IMR-90 (cell line): ENCODE data around the gene C11orf97. TPM values are rescaled to one million over a fixed set of nuclear protein-coding genes. Genes with fewer than 3 reads are reported as not detected.
A peak's percentile ranks its signal among the peaks of the same experiment; 100 is the strongest.

Source experiments
- ATAC-seq: fragments of 200-7000 bp; cut with Tn5 transposase; 2 replicates; pipeline ENCODE4 v1.9.1; 2020; ENCODE audit warnings: low read depth, mild to moderate bottlenecking, moderate library complexity
- BruUV-seq: library from RNA; stranded (reverse); fragments of 400-500 nt; replicated peaks from 2 replicates; lab custom pipeline; 2021; lab: Mats Ljungman, UMichigan
- CTCF ChIA-PET: fragments of 300-600 bp; formaldehyde crosslinking; extraction: SDS; loops from one replicate; lab custom pipeline; 2021; ENCODE audit warnings: antibody characterized with exemption; lab: Yijun Ruan, JAX
- POLR2A ChIA-PET: fragments of 300-600 bp; sonication (Branson Sonifier 250); formaldehyde crosslinking; loops from one replicate; lab custom pipeline; 2022; ENCODE audit warnings: antibody characterized with exemption; ENCODE audit not compliant: unreplicated experiment; lab: Charles Lee
- DNase-seq: peaks from one replicate; pipeline ENCODE4 v3.0.0; 2013
- H2AFZ ChIP-seq: replicated peaks from 2 replicates; pipeline ENCODE3; 2013; ENCODE audit warnings: low read length, mild to moderate bottlenecking; ENCODE audit not compliant: poor library complexity
- H2AK5ac ChIP-seq: 2 replicates; pipeline ENCODE4 v1.6.1; 2013; ENCODE audit warnings: low read depth, low read length, inconsistent platforms
- H2AK9ac ChIP-seq: replicated peaks from 2 replicates; pipeline ENCODE3; 2013; ENCODE audit warnings: mild to moderate bottlenecking, low read depth, low read length, moderate library complexity; ENCODE audit not compliant: poor library complexity
- H2BK120ac ChIP-seq: 2 replicates; pipeline ENCODE4 v1.6.1; 2013; ENCODE audit warnings: low read depth, low read length, inconsistent platforms
- H2BK15ac ChIP-seq: 3 replicates; pipeline ENCODE4 v1.6.1; 2013; ENCODE audit warnings: low read depth, low read length, inconsistent platforms
- H2BK20ac ChIP-seq: 2 replicates; pipeline ENCODE4 v1.6.1; 2013; ENCODE audit warnings: low read depth, mild to moderate bottlenecking, inconsistent platforms, low read length, moderate library complexity
- H2BK5ac ChIP-seq: 2 replicates; pipeline ENCODE4 v1.6.1; 2013; ENCODE audit warnings: mild to moderate bottlenecking, low read depth, low read length, inconsistent platforms; ENCODE audit not compliant: poor library complexity, severe bottlenecking
- H3K14ac ChIP-seq: replicated peaks from 2 replicates; pipeline ENCODE4 v1.6.1; 2013; ENCODE audit warnings: low read depth, low read length, inconsistent platforms
- H3K18ac ChIP-seq: 2 replicates; pipeline ENCODE4 v1.6.1; 2013; ENCODE audit warnings: low read depth, low read length, control low read depth
- H3K23ac ChIP-seq: 2 replicates; pipeline ENCODE4 v1.6.1; 2013; ENCODE audit warnings: low read depth, low read length, inconsistent platforms
- H3K27ac ChIP-seq: 2 replicates; pipeline ENCODE4 v1.5.1; 2013; ENCODE audit warnings: mild to moderate bottlenecking, control low read depth, low read length; ENCODE audit not compliant: insufficient read depth
- H3K27me3 ChIP-seq: 2 replicates; pipeline ENCODE4 v1.6.1; 2013; ENCODE audit warnings: low read length; ENCODE audit not compliant: control insufficient read depth, insufficient read depth
- H3K36me3 ChIP-seq: 2 replicates; pipeline ENCODE4 v1.6.1; 2013; ENCODE audit warnings: low read length, mixed read lengths; ENCODE audit not compliant: control insufficient read depth, insufficient read depth
- H3K4ac ChIP-seq: 2 replicates; pipeline ENCODE4 v1.6.1; 2013; ENCODE audit warnings: low read depth, low read length, inconsistent platforms
- H3K4me1 ChIP-seq: 2 replicates; pipeline ENCODE4 v1.6.1; 2013; ENCODE audit warnings: low read length, mixed read lengths; ENCODE audit not compliant: control insufficient read depth, insufficient read depth
- H3K4me2 ChIP-seq: 2 replicates; pipeline ENCODE4 v1.6.1; 2013; ENCODE audit warnings: low read depth, mild to moderate bottlenecking, control low read depth, low read length, moderate library complexity
- H3K4me3 ChIP-seq: 2 replicates; pipeline ENCODE4 v1.5.1; 2013; ENCODE audit warnings: low read depth, mild to moderate bottlenecking, control low read depth, low read length, moderate library complexity; ENCODE audit not compliant: insufficient read depth
- H3K56ac ChIP-seq: 2 replicates; pipeline ENCODE4 v1.6.1; 2013; ENCODE audit warnings: low read length, inconsistent platforms; ENCODE audit not compliant: insufficient read depth; ENCODE audit errors: extremely low read depth
- H3K79me1 ChIP-seq, 2 experiments: 2 replicates each; pipeline ENCODE4 v1.6.1; 2013; ENCODE audit warnings: low read length in 2 of 2, inconsistent platforms in 1 of 2, low read depth in 1 of 2
- H3K9ac ChIP-seq: 2 replicates; pipeline ENCODE4 v1.6.1; 2013; ENCODE audit warnings: low read depth, low read length, control low read depth
- H3K9me1 ChIP-seq: 2 replicates; pipeline ENCODE4 v1.6.1; 2013; ENCODE audit warnings: low read length, inconsistent platforms; ENCODE audit not compliant: insufficient read depth
- H3K9me3 ChIP-seq: 2 replicates; pipeline ENCODE4 v1.6.1; 2013; ENCODE audit warnings: low read length; ENCODE audit not compliant: control insufficient read depth, insufficient read depth
- H4K20me1 ChIP-seq: 2 replicates; pipeline ENCODE4 v1.6.1; 2013; ENCODE audit warnings: low read length, inconsistent platforms; ENCODE audit not compliant: insufficient read depth
- H4K5ac ChIP-seq: 2 replicates; pipeline ENCODE4 v1.6.1; 2013; ENCODE audit warnings: mild to moderate bottlenecking, low read depth, low read length, control low read depth
- H4K8ac ChIP-seq, 2 experiments: 2 replicates each; pipeline ENCODE4 v1.6.1; 2013; ENCODE audit warnings: low read depth in 2 of 2, low read length in 2 of 2, control low read depth in 1 of 2, inconsistent platforms in 1 of 2
- H4K91ac ChIP-seq: 2 replicates; pipeline ENCODE4 v1.6.1; 2013; ENCODE audit warnings: low read depth, low read length, inconsistent platforms; ENCODE audit not compliant: insufficient read depth
- CEBPB ChIP-seq: IDR thresholded peaks from 2 replicates; pipeline ENCODE4 v1.6.1; 2012; ENCODE audit warnings: low read depth, low read length, improper control_type of control experiment
- WGBS, 2 experiments: methylation state at CpG; one replicate each; pipeline versions ENCODE4 v1.1.5 to v1.1.7; 2013; ENCODE audit warnings: missing lambda C conversion rate in 2 of 2; ENCODE audit not compliant: insufficient read length in 1 of 2; ENCODE audit errors: extremely low coverage in 2 of 2; 5-methylcytosine and 5-hydroxymethylcytosine counted together
- dilution Hi-C: fragments of 300-500 bp; cut with HindIII; formaldehyde crosslinking; loops from one replicate; pipeline ENCODE4 v1.14.3; 2018; ENCODE audit warnings: low sequenced_read_pairs; ENCODE audit not compliant: unreplicated experiment
- in situ Hi-C: fragments of 300-500 bp; cut with MboI; formaldehyde crosslinking; loops from 3 replicates; pipeline ENCODE4 v1.14.3; 2019; ENCODE audit warnings: low sequenced_read_pairs, inconsistent platforms, mixed read lengths
- intact Hi-C: fragments of 100-400 bp; cut with micrococcal nuclease; formaldehyde crosslinking; loops from 2 replicates; pipeline ENCODE4 v1.10.0; 2022
- polyA plus RNA-seq, 3 experiments: library from polyadenylated mRNA; depleted of rRNA; stranded (reverse); fragments of >200 nt; gene quantifications; 2 replicates each; pipeline ENCODE4 v1.2.3, GENCODE V29; 2012; ENCODE audit warnings: low replicate concordance in 1 of 3
- total RNA-seq: library from RNA; depleted of rRNA; stranded (reverse); fragments of >200 nt; gene quantifications from 2 replicates; pipeline ENCODE4 v1.2.3, GENCODE V29; 2012
- TF ChIP-seq, protein P1 (sequence below): fragments of 150-350 bp; IDR thresholded peaks from 2 replicates; pipeline ENCODE4 v1.6.1; 2016; ENCODE audit warnings: low read depth, mild to moderate bottlenecking, low read length, moderate library complexity, borderline replicate concordance

Gene C11orf97
- total and polyA plus RNA-seq, 2 of the 4 experiments (the other 2 are of a cell fraction), result not detected

GRCh38 chr11:94469416-94469815 lies 42.8 kb upstream of the C11orf97 start:
- BruUV-seq, result no TSS peak
- Histone ChIP-seq H2AFZ (no peak overlapping the region), H3K56ac (no peak overlapping the region), H3K27me3 (no peaks in the 10 kb centered on the region), H2AK9ac (no peak overlapping the region), H3K9me3 (no peaks in the 10 kb centered on the region), H3K4ac (no peak overlapping the region), H3K9ac (no peak overlapping the region), H3K27ac (no peak overlapping the region), H4K91ac (no peak overlapping the region), H2AK5ac (no peak overlapping the region), H2BK5ac (no peak overlapping the region), H2BK20ac (no peak overlapping the region), H2BK15ac (no peak overlapping the region), H3K36me3 (peaks cover 4% of the 10 kb centered on the region; the same call in 1 of the 2 replicates), H3K4me2 (no peak overlapping the region), H3K18ac (no peak overlapping the region), H3K14ac (no peak overlapping the region), H3K4me3 (no peak overlapping the region), H3K23ac (no peak overlapping the region), H2BK120ac (no peak overlapping the region), H3K79me1 (no peaks in the 10 kb centered on the region), H4K20me1 (no peaks in the 10 kb centered on the region), H3K9me1 (no peaks in the 10 kb centered on the region), H4K5ac (no peak overlapping the region), H3K4me1 (no peaks in the 10 kb centered on the region), H4K8ac (no peak overlapping the region)
- ChIA-PET POLR2A (no interaction called here), CTCF (interaction anchor here (0.8 kb wide), 1 partner anchor 19 kb away, joined by 3 read pairs; no protein-coding TSS in a partner anchor)
- ATAC-seq (no peak), DNase-seq (peak; percentile 10)
- dilution Hi-C loops, result no loop called here
- intact Hi-C loops, result no loop called here
- WGBS, 2 experiments, result no CpG with 5 or more reads among the region's 2 CpGs
- in situ Hi-C loops, result no loop called here
- TF ChIP-seq, protein P1, sequence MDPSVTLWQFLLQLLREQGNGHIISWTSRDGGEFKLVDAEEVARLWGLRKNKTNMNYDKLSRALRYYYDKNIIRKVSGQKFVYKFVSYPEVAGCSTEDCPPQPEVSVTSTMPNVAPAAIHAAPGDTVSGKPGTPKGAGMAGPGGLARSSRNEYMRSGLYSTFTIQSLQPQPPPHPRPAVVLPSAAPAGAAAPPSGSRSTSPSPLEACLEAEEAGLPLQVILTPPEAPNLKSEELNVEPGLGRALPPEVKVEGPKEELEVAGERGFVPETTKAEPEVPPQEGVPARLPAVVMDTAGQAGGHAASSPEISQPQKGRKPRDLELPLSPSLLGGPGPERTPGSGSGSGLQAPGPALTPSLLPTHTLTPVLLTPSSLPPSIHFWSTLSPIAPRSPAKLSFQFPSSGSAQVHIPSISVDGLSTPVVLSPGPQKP, result no peak
- TF ChIP-seq CEBPB, result no peak
